NCI-H748 (cell line): Measurements from ENCODE around the gene UBXN2A.
A peak's percentile ranks its signal among the peaks of the same experiment; 100 is the strongest.
"Not testable (repeated sequence)": the region's sequence is repeated elsewhere in the genome, so short reads cannot be mapped to it uniquely, and the experiment has no call there.

Source experiments
- DNase-seq: peaks from one replicate; lab custom pipeline; 2025; ENCODE audit not compliant: unreplicated experiment; lab: John Stamatoyannopoulos, UW

The UBXN2A gene

DNA sequence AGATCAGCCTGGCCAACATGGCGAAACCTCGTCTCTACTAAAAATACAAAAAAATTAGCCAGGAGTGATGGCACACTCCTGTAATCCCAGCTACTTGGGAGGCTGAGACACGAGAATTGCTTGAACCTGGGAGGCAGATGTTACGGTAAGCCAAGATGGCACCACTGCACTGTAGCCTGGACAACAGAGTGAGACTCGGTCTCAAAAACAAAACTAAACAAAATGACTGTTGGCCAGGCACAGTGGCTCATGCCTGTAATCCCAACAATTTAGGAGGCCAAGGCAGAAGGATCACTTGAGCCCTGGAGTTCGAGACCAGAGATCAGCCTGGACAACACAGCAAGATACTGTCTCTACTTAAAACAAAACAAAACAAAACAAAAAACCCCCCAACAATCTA, 102.9 kb downstream of the UBXN2A start:
- DNase-seq, result not testable (repeated sequence)

DNA sequence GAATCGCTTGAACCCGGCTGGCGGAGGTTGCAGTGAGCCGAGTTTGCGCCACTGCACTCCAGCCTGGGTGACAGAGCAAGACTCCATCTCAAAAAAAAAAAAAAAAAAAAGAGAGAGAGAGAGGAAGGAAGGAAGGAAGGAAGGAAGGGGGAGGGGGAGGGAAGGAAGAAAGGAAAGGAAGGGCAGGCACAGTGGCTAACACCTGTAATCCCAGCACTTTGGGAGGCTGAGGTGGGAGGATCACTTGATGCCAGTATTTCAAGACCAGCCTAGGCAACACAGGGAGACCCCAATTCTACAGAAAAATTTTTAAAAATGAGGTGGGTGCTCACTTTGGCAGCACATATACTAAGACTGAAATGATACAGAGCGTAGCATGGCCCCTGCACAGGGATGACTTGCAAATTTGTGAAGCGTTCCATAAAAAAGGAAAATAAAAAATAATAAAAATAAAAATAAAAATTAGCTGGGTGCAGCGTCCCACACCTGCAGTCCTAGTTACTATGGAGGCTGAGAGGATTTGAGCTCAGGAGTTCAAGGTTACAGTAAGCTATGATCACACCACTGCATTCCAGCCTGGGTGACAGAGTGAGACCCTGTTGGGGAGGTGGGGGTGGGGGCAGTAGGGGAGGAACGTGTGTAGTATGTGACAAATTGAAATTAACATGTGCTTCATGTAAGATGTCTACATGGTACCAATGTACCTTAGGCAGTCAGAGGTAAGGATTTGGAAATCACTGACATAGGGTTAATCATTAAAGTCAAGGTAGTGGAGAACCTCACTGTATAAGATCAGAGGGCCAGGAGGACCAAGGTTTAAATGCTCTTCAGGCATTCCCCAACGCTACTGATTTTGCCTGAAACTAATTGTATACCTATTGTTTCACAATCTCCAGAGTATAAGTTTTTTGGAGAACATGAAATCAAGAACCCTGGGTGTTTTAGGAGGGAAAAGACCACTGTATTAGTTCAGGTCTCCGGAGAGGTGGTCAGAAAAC, 105.5 kb downstream of the UBXN2A start:
- no peak for DNase-seq

DNA sequence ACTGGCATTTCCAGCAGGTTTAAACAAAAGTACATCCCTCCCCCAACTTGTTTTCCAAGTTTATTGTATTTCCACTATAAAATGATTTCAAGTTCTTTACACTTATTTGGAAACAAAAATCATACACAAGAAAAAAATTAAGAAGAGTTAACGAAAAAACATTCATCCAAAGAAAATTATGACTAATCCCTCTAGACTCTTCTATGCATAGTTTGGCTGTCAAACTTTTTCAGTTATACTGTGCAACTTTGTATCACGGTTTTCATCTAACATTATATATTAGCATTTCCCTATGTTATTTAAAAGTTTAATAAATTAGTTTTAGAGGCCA, 106.3 kb downstream of the UBXN2A start:
- no peak for DNase-seq

DNA sequence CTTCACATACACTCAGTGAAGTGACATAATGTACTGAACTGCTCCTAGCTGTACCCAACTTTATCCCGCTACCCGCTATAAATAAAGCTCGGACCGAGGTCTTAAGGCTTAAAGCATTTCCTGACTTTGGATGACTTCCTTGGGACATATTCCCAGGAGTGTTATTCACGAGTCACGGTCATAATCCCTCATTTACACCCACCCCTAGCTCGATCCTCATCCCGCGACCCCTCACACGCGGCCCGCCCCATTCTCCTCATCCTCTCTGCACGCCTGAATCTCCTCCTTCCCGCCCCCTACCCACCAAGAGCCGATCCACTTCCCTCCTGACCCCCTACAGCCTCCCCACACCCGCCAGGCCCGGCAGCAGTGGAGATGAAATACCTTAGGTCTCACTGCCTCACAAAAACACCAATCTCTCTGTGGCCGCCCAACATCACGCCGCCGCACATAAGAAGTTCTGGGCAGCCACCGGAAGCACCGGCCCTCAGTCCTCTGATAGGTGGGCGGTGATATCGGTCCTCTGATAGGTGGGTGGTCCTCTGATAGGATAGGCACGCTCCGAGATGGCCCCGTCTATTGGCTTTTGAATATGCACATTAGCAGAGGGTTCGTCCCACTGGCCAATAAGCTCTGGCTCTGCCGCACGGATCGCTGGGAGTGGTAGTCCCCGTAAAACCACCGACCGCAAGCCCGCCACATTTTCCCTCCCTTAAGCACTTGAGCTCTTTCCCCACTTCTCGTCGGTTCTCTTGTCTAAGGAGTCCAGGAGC, 106.9 kb downstream of the UBXN2A start, which contains the start of gene WDCP:
Gene WDCP, minus strand, starts transcription at position 462 of the 773 bp plus-strand sequence. CDS start 7,897 bp downstream, outside the sequence.
- DNase-seq, result peak; percentile 99

DNA sequence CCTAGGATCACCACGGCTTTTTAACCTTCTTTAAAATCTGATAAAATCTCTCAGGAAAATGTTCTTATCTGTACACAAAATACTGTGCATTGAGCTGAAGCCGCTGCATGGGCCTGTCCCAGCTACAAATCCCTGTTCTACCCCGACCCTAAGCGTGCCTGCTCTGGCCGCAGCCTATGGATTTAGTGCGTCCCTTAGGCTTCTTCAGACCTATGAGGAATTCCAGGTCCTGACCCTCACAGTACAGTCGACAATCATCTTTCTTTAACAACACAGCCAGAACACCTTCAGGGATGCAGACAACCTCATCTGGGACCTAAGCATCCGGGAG, 107.4 kb downstream of the UBXN2A start:
- DNase-seq, result no peak

DNA sequence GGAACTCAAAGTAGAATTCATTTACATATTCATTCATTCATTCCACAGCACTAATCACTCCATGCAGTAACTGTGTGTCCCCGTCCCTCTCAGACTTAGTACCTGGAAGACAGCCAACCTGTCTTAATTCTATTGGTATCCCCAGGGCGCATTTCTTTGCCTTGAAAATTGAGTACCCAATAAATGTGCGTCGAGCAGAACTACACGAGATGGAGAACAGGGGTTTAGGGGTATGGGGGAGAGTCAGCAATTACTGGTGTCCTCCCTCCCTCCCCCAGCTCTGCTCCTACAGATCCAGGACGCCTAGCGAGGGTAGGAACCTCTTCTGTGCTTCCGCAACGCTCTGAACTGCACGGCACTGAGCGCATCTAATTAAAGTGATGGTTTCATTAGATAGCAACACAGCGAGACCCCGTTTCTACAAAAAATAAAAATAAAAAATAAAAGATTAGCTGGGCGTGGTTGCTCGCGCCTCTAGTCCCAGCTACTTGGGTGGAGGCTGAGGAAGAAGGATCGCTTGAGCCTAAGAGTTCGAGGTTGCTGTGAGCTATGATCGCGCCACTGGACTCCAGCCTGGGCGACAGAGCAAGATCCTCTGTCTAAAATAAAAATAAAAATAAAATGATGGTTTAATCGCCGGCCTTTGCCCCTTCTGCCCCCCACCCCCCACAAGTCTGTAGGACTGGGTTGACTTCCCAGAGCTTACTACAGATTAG, 108.7 kb downstream of the UBXN2A start:
- DNase-seq, result peak; percentile 75

DNA sequence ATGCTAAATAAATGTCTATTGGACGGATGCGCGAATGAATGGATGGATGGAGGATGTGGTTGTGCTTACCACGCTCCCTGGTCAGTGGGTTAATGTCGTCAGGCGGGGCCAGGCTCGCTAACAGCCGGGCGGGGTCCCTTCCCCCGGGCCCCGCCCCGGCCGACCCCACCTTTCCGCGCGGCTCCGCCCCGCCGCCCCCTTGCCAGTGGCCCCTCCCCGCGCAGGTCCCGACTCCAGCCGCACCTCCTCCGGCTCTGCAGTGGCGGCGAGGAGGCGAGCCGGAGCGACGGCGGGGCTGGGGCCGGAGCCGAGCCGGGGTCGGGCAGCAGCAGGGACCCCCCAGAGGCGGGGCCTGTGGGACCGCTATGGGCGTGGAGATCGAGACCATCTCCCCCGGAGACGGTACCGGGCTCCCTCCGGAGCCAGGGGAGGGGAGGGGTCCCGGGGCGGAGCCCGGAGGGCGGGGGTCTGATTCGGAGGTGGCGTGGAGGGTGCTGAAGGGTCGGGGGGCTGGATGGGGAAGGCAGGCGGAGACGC, 109.3 kb downstream of the UBXN2A start, which contains the start of gene FKBP1B:
Gene FKBP1B, plus strand, starts transcription at position 257 of the 537 bp plus-strand sequence. Its CDS starts 109 bp downstream, at position 366.
- DNase-seq, result peak; percentile 93

DNA sequence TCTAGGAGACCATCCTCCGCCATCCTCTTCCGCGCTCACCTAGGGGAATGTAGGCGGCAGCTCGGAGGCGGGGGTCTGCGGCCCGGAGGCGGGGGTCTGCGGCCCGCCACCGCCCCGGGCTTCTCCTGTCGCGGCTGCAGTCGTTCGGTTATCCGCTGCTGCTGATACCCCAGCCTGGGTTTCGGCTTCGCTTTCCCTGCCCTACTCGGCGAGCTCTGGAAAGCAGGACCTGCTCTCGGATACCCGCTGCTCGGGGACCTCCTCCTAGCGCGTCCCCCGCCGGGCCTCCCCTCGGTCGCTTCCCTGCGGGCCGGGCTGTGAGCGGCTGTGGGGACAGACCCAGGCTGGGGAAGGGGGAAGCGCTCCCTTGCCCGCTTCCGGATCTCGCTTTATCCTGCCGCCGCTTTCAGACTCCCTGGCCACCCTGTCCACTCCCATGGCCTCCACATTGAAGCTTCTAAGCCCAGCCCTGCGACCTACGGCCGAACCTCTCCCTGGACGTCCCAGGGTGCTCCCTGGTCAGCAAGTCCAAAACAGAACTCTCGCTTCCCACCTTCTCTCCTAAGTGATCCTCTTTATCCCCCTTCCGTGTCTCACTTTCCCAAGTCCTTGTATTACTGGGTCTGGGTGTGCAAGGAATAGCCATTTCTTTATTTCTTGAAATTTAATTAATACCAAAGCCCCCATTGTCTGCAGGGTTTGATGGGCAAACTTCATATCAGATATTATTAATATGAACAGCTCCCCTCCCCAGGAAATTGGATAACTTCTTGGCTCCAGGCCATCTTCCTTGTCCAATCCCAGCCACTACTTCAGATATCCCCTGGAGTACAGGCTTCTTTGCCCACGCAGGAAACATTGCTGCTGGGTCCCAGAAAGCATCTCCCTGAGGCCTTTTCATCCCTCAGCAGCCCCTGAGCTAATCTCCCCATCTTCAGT, 110.0 kb downstream of the UBXN2A start:
- peak; percentile 57 for DNase-seq

DNA sequence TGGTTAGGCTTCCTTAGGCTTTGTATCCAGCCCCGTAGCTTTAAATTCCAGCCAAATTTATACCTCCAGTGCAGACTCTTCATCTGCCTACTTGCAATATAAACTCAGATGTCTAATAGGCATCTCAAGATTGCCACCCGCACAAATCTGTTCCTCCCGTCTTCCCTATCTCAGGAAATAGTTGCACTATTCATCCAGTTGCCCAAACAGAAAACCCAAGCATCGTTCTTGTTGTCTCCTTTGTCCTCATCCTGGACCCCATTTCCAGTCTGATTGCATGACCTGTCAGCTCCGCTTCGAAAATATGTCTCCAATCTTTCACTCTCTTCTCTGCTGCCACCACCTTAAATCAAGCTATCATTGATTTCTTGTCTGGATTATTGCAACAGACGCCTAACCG, 111.6 kb downstream of the UBXN2A start:
- no peak for DNase-seq

DNA sequence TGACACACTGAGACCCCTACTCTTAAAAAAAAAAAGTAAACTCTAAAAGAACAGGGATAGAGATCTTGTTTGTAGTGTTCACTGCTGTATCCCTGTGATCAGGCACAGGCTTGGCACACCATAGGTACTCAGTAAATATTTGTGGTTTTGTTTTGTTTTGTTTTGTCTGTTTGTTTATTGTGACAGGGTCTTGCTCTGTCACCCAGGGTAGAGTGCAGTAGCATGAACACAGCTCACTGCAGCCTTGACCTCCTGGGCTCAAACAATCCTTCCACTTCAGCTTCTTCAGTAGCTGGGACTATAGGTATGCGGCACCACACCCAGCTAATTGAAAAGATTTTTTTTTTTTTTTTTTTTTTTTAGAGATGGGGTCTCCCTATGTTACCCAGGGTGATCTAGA, 112.7 kb downstream of the UBXN2A start:
- no peak for DNase-seq
